ENCODE measurements around the gene DNAH6. TPM values are rescaled to one million over a fixed set of nuclear protein-coding genes. Genes with fewer than 3 reads are reported as not detected.

Gene DNAH6
- total RNA-seq, 1 donor from 2014 or later, result 5.5 TPM

DNA sequence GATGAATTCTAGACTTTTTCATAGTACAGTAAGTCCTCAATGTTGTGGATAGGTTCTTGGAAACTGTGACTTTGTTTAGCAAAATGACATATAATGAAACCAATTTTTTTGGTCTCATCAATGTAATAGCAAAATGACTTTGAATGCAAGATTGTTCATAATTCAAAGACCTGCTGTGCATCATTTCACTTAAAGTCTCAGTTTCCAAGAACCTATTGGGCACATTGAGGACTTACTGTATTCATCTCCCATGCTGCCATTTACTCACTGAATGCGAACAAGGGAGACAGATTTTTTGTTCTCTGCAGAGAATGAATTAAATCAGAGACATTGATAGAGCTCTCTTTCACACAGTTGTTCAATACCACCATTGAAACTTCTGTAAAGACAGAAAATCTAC, 211.0 kb downstream of the DNAH6 start:
- peaks cover 1% of the 10 kb centered on the region for H3K36me3 Mint-ChIP-seq (ENCODE audit: insufficient read depth)
- no peaks in the 10 kb centered on the region for H3K4me1 Mint-ChIP-seq (ENCODE audit: low read depth)
- no peaks in the 10 kb centered on the region for H3K27me3 Mint-ChIP-seq
- no peak overlapping the region for H3K27ac Mint-ChIP-seq
- H3K4me3 Mint-ChIP-seq (ENCODE audit: low read depth), result no peak overlapping the region
- TF ChIP-seq, protein P1, sequence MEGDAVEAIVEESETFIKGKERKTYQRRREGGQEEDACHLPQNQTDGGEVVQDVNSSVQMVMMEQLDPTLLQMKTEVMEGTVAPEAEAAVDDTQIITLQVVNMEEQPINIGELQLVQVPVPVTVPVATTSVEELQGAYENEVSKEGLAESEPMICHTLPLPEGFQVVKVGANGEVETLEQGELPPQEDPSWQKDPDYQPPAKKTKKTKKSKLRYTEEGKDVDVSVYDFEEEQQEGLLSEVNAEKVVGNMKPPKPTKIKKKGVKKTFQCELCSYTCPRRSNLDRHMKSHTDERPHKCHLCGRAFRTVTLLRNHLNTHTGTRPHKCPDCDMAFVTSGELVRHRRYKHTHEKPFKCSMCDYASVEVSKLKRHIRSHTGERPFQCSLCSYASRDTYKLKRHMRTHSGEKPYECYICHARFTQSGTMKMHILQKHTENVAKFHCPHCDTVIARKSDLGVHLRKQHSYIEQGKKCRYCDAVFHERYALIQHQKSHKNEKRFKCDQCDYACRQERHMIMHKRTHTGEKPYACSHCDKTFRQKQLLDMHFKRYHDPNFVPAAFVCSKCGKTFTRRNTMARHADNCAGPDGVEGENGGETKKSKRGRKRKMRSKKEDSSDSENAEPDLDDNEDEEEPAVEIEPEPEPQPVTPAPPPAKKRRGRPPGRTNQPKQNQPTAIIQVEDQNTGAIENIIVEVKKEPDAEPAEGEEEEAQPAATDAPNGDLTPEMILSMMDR (IDR thresholded peaks at IDR 0.05; ENCODE audit: unreplicated experiment), result no peak
- no peaks in the 10 kb centered on the region for H3K9me3 Mint-ChIP-seq (ENCODE audit: low read depth)
- DNase-seq (ENCODE audit: low spot score, unreplicated experiment), result no peak

DNA sequence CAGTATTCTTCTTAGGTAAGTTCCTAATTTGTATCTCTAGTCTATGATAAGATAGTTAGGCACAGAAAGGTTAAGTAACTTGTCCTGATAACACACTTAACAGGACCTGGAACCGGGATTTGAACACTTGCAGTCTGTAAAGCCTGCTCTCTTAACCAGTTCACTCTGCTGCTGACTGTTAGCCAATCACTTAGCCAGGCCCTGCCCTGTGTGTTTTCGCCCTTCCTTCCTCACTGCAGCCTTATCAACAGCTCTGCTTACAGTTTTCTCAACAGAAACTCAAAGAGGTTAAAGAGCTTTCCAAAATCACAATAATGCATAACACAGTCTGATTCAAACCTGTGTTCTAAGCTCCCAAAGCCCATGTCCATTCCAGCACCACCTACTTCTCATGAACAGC, 212.9 kb downstream of the DNAH6 start:
- H3K4me3 Mint-ChIP-seq (ENCODE audit: low read depth), result no peak overlapping the region
- no peak overlapping the region for H3K27ac Mint-ChIP-seq
- peaks cover 1% of the 10 kb centered on the region for H3K36me3 Mint-ChIP-seq (ENCODE audit: insufficient read depth)
- no peaks in the 10 kb centered on the region for H3K4me1 Mint-ChIP-seq (ENCODE audit: low read depth)
- no peaks in the 10 kb centered on the region for H3K9me3 Mint-ChIP-seq (ENCODE audit: low read depth)
- TF ChIP-seq, protein P1 (IDR thresholded peaks at IDR 0.05; ENCODE audit: unreplicated experiment), result no peak
- no peaks in the 10 kb centered on the region for H3K27me3 Mint-ChIP-seq
- no peak for DNase-seq (ENCODE audit: low spot score, unreplicated experiment)

DNA sequence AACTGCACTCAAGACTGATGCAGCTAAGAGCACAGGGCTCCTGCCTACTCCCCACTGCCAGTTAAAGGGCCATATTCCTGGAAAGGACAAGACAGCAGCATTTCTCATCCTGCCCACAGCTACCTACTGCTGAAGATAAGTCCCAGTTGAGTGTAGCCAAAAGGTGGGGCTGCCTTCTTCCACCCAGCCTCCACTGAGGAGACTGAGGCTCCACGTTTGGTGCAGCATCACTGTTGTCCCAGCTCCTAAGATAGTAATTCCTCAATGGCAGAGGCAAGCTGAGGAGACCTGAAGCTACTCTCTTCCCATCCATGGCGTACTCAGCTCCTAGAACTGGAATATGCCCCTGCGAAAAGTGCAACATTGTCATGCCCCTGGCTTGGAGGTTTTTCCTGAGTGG, 214.9 kb downstream of the DNAH6 start:
- H3K27me3 Mint-ChIP-seq, result no peaks in the 10 kb centered on the region
- no peak overlapping the region for H3K27ac Mint-ChIP-seq
- TF ChIP-seq, protein P1 (IDR thresholded peaks at IDR 0.05; ENCODE audit: unreplicated experiment), result no peak
- peaks cover 4% of the 10 kb centered on the region for H3K9me3 Mint-ChIP-seq (ENCODE audit: low read depth)
- DNase-seq (ENCODE audit: low spot score, unreplicated experiment), result no peak
- no peaks in the 10 kb centered on the region for H3K4me1 Mint-ChIP-seq (ENCODE audit: low read depth)
- H3K36me3 Mint-ChIP-seq (ENCODE audit: insufficient read depth), result no peaks in the 10 kb centered on the region
- H3K4me3 Mint-ChIP-seq (ENCODE audit: low read depth), result no peak overlapping the region

DNA sequence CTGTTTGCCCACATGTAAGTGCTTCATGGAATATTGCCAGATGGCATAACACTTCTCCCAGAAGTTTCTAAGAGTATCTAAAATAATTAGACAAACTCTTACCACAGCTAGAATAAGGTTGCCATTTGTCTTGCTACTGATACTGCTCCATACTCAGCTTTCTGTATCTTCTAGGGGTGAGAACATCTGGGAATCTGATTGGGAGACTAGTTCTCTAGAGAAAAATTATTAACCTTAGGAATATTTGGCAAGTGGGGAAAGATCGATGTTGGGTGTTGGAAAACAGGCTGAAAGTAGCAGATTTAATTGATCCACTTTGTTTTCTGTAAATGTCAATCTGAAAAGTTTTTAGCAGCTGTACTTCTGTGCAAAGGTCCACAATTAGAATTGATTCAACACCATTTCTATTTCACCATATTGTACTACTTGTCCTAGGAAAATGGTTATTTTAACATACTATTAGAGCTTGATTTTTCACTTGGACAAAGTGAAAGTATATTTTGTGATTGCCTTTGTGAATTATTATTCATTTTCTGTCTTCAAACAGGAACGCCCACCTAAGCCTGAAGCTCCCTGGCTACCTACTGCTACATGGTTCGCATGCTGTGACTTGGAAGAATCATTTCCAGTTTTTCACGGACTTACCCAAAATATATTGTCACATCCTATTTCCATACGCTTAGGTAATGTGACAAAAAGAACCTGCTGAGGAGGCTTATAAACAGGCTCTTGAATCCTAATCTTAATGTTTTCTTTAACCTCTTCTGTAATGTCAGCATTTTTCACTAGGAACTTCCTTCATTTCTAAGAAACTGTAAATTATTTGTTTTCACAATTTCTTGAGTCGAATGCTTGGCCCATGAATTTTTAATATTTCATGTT, 216.8 kb downstream of the DNAH6 start:
- DNase-seq (ENCODE audit: low spot score, unreplicated experiment), result no peak
- TF ChIP-seq, protein P1 (IDR thresholded peaks at IDR 0.05; ENCODE audit: unreplicated experiment), result no peak
- Mint-ChIP-seq H3K9me3 (ENCODE audit: low read depth) (peaks cover 14% of the 10 kb centered on the region), H3K27me3 (no peaks in the 10 kb centered on the region), H3K36me3 (ENCODE audit: insufficient read depth) (peaks cover 1% of the 10 kb centered on the region), H3K4me3 (ENCODE audit: low read depth) (no peak overlapping the region), H3K27ac (no peak overlapping the region), H3K4me1 (ENCODE audit: low read depth) (no peaks in the 10 kb centered on the region)

DNA sequence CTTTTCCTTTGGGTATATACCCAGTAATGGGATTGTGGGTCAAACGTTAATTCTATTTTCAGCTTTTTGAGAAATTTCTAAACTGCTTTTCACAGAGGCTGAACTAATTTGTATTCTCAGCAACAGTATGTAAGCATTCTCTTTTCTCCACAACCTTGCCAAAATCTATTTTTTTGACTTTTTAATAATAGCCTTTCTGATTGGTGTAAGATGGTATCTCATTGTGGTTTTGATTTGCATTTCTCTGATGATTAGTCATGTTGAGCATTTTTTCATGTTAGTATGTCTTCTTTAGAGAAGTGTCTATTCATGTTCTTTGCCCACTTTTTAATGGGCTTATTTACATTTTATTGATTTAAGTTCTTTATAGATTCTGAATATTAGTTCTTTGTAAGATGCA, 219.1 kb downstream of the DNAH6 start:
- Mint-ChIP-seq H3K4me3 (ENCODE audit: low read depth) (no peak overlapping the region), H3K27ac (no peak overlapping the region), H3K36me3 (ENCODE audit: insufficient read depth) (peaks cover 1% of the 10 kb centered on the region), H3K4me1 (ENCODE audit: low read depth) (no peaks in the 10 kb centered on the region), H3K9me3 (ENCODE audit: low read depth) (peaks cover 18% of the 10 kb centered on the region), H3K27me3 (no peaks in the 10 kb centered on the region)
- TF ChIP-seq, protein P1 (IDR thresholded peaks at IDR 0.05; ENCODE audit: unreplicated experiment), result no peak
- DNase-seq (ENCODE audit: low spot score, unreplicated experiment), result no peak
